IMR-90 (cell line): ENCODE data around the gene NFATC1.

Source experiments
- BHLHE40 ChIP-seq: fragments of 150-350 bp; IDR thresholded peaks from 2 replicates; pipeline ENCODE4 v1.6.1; 2016; ENCODE audit warnings: mild to moderate bottlenecking, low read depth, low read length
- CHD1 ChIP-seq: IDR thresholded peaks from 2 replicates; pipeline ENCODE4 v1.6.1; 2012; ENCODE audit warnings: low read depth, low read length, improper control_type of control experiment
- FOS ChIP-seq: fragments of 150-350 bp; IDR thresholded peaks from 2 replicates; pipeline ENCODE4 v1.6.1; 2016; ENCODE audit warnings: low read depth, low read length
- MAFK ChIP-seq: IDR thresholded peaks from 2 replicates; pipeline ENCODE4 v1.6.1; 2012; ENCODE audit warnings: low read depth, low read length, improper control_type of control experiment
- NFE2L2 ChIP-seq: fragments of 150-350 bp; IDR thresholded peaks from 2 replicates; pipeline ENCODE4 v1.6.1; 2016; ENCODE audit warnings: low read depth, mild to moderate bottlenecking, low read length
- POLR2A ChIP-seq: IDR thresholded peaks from 2 replicates; pipeline ENCODE4 v1.6.1; 2012; ENCODE audit warnings: mild to moderate bottlenecking, low read depth, low read length
- RCOR1 ChIP-seq: IDR thresholded peaks from 2 replicates; pipeline ENCODE4 v1.6.1; 2012; ENCODE audit warnings: mild to moderate bottlenecking, low read length, improper control_type of control experiment; ENCODE audit not compliant: insufficient replicate concordance
- RFX5 ChIP-seq: IDR thresholded peaks from 2 replicates; pipeline ENCODE4 v1.8.0; 2012; ENCODE audit warnings: low read depth, mild to moderate bottlenecking, low read length, moderate library complexity
- SMC3 ChIP-seq: fragments of 150-350 bp; IDR thresholded peaks from 2 replicates; pipeline ENCODE4 v1.6.1; 2016; ENCODE audit warnings: low read depth, mild to moderate bottlenecking, antibody characterized with exemption, low read length, moderate library complexity
- TF ChIP-seq, protein P1 (sequence below): conservative IDR thresholded peaks from 2 replicates; pipeline ENCODE4 v1.5.1; 2012; ENCODE audit warnings: mild to moderate bottlenecking, low read depth, low read length, improper control_type of control experiment
- TF ChIP-seq, protein P2 (sequence below): fragments of 150-350 bp; IDR thresholded peaks from 2 replicates; pipeline ENCODE4 v1.6.1; 2017; ENCODE audit warnings: mild to moderate bottlenecking, antibody characterized with exemption, low read length, low read depth

DNA sequence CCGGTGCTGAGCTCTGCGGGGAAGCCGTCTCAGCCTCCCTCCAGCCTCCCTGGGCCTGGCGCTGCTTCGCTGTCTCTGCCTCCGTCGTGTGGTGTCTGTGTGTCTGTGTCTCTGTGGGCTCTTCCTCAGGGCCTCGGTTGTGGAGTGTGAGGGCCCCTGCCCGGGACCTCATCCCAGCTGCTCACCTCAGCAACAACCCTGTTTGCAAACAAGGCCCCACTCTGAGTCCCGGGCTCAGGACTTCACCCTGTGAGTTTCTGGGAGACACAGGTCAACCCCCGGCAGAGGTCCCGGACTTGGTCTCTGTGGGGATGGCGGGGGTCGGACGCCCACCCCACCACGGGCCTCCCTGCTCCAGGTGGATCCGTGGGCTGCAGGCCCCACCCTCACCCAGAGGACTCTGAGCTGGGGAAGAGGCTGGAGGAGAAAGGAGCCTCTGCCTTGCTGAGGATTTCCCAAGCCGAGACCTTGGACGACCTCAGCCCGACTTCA is 156.5 kb downstream of the NFATC1 start:
- TF ChIP-seq, protein P1, sequence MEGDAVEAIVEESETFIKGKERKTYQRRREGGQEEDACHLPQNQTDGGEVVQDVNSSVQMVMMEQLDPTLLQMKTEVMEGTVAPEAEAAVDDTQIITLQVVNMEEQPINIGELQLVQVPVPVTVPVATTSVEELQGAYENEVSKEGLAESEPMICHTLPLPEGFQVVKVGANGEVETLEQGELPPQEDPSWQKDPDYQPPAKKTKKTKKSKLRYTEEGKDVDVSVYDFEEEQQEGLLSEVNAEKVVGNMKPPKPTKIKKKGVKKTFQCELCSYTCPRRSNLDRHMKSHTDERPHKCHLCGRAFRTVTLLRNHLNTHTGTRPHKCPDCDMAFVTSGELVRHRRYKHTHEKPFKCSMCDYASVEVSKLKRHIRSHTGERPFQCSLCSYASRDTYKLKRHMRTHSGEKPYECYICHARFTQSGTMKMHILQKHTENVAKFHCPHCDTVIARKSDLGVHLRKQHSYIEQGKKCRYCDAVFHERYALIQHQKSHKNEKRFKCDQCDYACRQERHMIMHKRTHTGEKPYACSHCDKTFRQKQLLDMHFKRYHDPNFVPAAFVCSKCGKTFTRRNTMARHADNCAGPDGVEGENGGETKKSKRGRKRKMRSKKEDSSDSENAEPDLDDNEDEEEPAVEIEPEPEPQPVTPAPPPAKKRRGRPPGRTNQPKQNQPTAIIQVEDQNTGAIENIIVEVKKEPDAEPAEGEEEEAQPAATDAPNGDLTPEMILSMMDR: no peak
- TF ChIP-seq RFX5 (no peak), POLR2A (no peak), CHD1 (no peak), SMC3 (no peak), RCOR1 (no peak), MAFK (no peak), NFE2L2 (no peak), BHLHE40 (no peak), FOS (no peak)
- TF ChIP-seq, protein P2, sequence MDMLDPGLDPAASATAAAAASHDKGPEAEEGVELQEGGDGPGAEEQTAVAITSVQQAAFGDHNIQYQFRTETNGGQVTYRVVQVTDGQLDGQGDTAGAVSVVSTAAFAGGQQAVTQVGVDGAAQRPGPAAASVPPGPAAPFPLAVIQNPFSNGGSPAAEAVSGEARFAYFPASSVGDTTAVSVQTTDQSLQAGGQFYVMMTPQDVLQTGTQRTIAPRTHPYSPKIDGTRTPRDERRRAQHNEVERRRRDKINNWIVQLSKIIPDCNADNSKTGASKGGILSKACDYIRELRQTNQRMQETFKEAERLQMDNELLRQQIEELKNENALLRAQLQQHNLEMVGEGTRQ: no peak
